ENCODE measurements around the gene AFF1. TPM values are rescaled to one million over a fixed set of nuclear protein-coding genes. Genes with fewer than 3 reads are reported as not detected.
"Not testable (repeated sequence)": the region's sequence is repeated elsewhere in the genome, so short reads cannot be mapped to it uniquely, and the experiment has no call there.

The AFF1 gene
- total RNA-seq, 1 donor from 2014 or later, result 22.4 TPM

GRCh38 chr4:87007528-87008446 is 73.0 kb downstream of the AFF1 start:
- DNase-seq (ENCODE audit: low read depth in 2 of 2), result peak; percentile 64

GRCh38 chr4:87009095-87009648 is 74.4 kb downstream of the AFF1 start:
- peak in 1 of 2 donors; percentile 43 for DNase-seq (ENCODE audit: low read depth in 2 of 2)

DNA sequence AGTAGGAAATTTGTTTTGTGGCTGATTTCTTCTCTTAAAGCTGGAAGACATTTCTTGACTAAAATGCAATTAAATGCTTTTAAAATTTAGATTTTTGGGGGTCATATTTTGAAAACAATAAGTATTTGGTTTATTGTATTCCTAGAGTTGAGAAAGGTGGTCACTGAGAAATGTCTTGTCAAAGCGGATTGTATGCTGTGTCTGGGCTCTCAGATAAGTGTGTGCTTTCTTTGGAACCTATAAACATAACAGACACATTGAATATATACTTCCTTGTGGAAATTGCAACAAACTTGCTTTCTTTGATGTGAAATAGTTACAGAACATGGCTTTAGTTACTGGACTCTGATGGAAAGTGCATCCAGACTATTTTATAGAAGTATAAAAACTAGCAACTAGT is 75.4 kb downstream of the AFF1 start:
- no peak for DNase-seq (ENCODE audit: low read depth in 2 of 2)

DNA sequence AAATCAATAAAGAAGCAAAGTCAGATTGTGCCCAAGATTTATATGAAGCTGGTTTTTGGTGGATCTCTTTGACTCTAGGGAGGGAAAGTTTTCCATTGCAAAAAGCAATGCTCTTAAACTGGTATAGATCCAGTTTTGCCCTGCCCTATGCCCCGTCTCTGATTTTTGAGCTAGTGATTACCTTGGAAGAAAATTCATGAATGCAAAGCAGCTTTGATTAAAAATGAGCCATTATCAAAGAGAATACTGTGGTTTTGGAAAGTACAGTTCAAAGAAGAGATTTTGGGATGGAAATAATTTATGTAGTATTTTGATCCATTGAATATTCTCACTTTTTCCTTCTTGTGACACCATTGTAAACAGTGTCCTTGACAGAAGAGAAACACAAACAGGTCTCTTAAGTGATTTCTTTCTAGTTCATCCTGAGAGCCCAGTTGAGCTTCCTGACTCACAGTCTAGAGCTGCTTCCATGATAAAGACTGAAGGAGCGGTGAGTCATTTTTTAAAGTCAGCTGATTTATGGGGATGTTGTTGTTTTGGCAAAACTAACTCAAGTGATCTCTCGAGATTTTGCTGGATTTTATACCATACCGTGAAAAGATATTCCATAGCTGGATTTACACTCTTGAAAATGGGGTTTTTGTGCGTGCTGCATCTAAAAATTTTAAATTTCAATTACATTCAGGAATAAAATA is 76.7 kb downstream of the AFF1 start:
- DNase-seq (ENCODE audit: low read depth in 2 of 2), result peak in 1 of 2 donors; percentile 94

- DNase-seq (ENCODE audit: low read depth in 2 of 2), result no peak
Measured at GRCh38 chr4:87012265-87012953, 77.6 kb downstream of the AFF1 start.

GRCh38 chr4:87012954-87013308 is 78.1 kb downstream of the AFF1 start:
- not testable (repeated sequence) for DNase-seq (ENCODE audit: low read depth in 2 of 2)

GRCh38 chr4:87014284-87014782 is 79.5 kb downstream of the AFF1 start:
- DNase-seq (ENCODE audit: low read depth in 2 of 2), result peak in 1 of 2 donors; percentile 60

- no peak for DNase-seq (ENCODE audit: low read depth in 2 of 2)
Measured at GRCh38 chr4:87015416-87015815, 80.6 kb downstream of the AFF1 start.

GRCh38 chr4:87017580-87018342 is 83.0 kb downstream of the AFF1 start:
- DNase-seq (ENCODE audit: low read depth in 2 of 2), result no peak

DNA sequence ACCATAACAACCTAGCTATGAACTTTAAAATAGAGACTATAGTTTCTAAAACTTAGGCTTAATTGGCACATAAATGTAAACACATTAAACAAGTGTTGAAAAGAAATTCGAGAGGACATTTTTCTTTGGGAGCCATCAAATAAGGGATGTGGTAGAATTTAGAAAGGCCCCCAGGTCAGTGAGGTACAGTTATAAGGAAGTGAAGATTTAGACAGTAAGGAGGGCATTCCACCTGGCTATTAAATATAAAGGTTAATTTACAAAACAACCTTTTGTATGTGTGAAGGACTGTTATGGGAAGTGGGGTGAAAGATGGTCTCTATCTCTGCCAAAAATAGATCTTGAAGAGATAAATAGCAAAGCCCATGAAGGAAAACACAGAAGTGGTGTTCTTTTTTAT is 83.9 kb downstream of the AFF1 start:
- DNase-seq (ENCODE audit: low read depth in 2 of 2), result no peak

GRCh38 chr4:87019246-87019791 is 84.5 kb downstream of the AFF1 start:
- no peak for DNase-seq (ENCODE audit: low read depth in 2 of 2)

DNA sequence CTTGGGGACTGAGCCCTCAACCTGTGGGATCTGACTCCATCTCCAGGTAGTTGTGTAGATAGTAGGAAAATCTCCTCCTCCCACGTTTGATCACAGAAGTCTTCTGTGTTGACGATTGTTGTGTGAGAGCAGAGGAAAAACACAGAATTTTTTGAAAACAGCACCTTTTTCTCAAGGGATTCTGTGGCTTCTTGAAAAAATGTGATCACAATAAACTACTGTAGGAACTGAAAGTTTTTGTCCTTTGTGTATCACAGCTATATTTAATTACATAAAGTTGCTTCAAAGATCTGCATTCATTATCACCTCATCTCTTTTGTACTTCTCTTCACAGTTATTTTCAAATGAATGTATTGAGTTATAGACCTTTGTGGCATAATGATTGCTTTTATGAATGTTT is 85.1 kb downstream of the AFF1 start:
- DNase-seq (ENCODE audit: low read depth in 2 of 2), result no peak

GRCh38 chr4:87024201-87024600 is 89.4 kb downstream of the AFF1 start:
- no peak for DNase-seq (ENCODE audit: low read depth in 2 of 2)

DNA sequence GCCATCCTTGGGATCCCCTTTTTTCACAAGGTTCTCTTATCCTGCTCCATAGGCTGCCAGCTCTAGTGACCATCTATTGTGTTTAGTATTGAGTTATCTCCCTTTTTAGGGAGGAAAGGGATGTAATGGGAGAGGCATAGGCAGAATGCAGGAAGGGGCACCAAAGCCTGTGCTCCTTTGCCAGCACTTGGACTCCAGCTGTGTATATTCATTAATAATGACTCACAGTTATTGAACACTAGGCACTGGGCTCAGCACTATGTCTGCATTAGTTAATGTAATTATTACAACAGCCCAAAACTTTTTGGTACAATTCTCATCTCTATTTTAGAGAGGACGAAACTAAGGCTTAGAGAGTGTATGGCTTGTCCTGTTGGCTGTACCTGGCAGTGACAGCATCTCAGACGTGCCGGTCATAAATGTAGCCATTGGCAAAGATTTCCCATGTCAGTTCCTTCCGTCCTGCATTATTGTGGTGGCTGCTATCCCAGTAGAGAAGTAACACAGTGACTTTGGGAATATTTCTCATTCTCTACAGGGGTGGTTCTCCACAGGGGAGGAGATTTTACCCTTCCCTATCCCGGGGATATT is 90.3 kb downstream of the AFF1 start:
- DNase-seq (ENCODE audit: low read depth in 2 of 2), result no peak

- no peak for DNase-seq (ENCODE audit: low read depth in 2 of 2)
Measured at GRCh38 chr4:87025614-87026041, 90.8 kb downstream of the AFF1 start.

GRCh38 chr4:87026800-87027495 is 92.1 kb downstream of the AFF1 start:
- DNase-seq (ENCODE audit: low read depth in 2 of 2), result no peak

DNA sequence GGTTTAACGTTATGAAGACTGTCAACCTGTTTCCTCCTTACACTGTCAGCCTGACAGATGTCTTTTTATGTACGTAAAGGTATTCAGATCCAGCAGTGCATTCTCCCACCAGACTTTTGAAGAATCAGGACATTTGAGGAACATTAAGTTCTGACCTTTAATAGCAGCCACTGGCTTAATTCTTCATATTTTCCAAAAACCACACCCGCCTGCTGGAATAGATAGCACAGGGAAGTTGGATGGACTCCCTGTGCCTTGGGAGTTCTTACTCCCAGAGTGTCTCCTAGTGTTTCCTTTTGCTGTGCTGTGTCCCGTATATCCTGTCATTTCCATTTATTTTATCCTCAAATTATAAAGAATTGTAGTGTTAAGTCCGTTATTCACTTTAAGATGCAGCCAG is 94.5 kb downstream of the AFF1 start:
- DNase-seq (ENCODE audit: low read depth in 2 of 2), result no peak

- no peak for DNase-seq (ENCODE audit: low read depth in 2 of 2)
Measured at GRCh38 chr4:87030124-87030523, 95.3 kb downstream of the AFF1 start.

DNA sequence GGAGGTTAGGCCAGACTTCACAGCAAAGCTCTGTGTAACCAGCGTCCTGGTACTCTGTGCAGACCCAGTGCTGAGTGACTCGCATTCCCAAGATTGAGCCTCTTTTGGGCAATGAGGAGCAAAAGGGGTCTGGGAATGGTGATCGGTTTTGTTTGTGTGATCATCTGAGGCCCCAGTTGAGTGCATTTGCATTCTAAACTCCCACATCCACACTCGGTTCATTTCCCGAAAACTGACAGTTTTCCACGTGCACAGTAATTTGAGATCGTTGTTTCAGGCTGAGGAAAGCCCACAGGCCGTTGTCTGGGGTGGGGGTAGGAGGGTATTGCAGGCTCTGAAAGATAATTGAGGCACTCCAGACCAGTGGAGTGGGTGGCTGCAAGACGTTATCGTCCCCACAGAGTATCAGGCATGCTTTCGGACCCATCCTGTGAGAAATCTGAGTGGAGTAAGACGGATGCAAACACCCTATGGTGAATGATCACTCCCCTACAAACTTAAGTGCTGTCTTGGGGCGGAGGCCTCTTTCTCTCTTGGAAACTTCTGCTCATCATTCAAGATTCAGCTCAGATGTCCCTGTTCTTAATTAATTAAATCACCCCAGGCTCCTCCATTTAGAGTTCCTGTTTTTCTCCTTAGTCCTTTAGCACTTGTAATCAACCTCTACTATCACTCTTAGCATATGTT is 96.1 kb downstream of the AFF1 start:
- DNase-seq (ENCODE audit: low read depth in 2 of 2), result no peak
